ENCODE measurements around the gene ASS1.

ASS1 gene

GRCh38 chr9:130484362-130485072, 39.8 kb downstream of the ASS1 start:
- no peak for DNase-seq (ENCODE audit: low read depth)
- no peak overlapping the region for H3K4me3 ChIP-seq (ENCODE audit: low read depth, low read length)

GRCh38 chr9:130486103-130486502, 41.3 kb downstream of the ASS1 start:
- DNase-seq (ENCODE audit: low read depth) = no peak
- no peak overlapping the region for H3K4me3 ChIP-seq (ENCODE audit: low read depth, low read length)

GRCh38 chr9:130487500-130487899, 42.7 kb downstream of the ASS1 start:
- H3K4me3 ChIP-seq (ENCODE audit: low read depth, low read length) = no peak overlapping the region
- DNase-seq (ENCODE audit: low read depth) = no peak

- H3K4me3 ChIP-seq (ENCODE audit: low read depth, low read length) = no peak overlapping the region
- no peak for DNase-seq (ENCODE audit: low read depth)
These were observed 44.0 kb downstream of the ASS1 start for GRCh38 chr9:130488621-130489330.

GRCh38 chr9:130490981-130491380, 46.2 kb downstream of the ASS1 start:
- no peak overlapping the region for H3K4me3 ChIP-seq (ENCODE audit: low read depth, low read length)
- DNase-seq (ENCODE audit: low read depth) = no peak

GRCh38 chr9:130491830-130492482, 47.2 kb downstream of the ASS1 start:
- DNase-seq (ENCODE audit: low read depth) = no peak
- H3K4me3 ChIP-seq (ENCODE audit: low read depth, low read length) = no peak overlapping the region

- no peak overlapping the region for H3K4me3 ChIP-seq (ENCODE audit: low read depth, low read length)
- no peak for DNase-seq (ENCODE audit: low read depth)
These were observed 48.3 kb downstream of the ASS1 start for GRCh38 chr9:130493021-130493420.

- no peak overlapping the region for H3K4me3 ChIP-seq (ENCODE audit: low read depth, low read length)
- no peak for DNase-seq (ENCODE audit: low read depth)
These were observed 48.7 kb downstream of the ASS1 start for GRCh38 chr9:130493476-130493875.

- no peak overlapping the region for H3K4me3 ChIP-seq (ENCODE audit: low read depth, low read length)
- no peak for DNase-seq (ENCODE audit: low read depth)
These were observed 50.3 kb downstream of the ASS1 start for GRCh38 chr9:130495067-130495466.

GRCh38 chr9:130497139-130497538, 52.4 kb downstream of the ASS1 start:
- H3K4me3 ChIP-seq (ENCODE audit: low read depth, low read length) = no peak overlapping the region

GRCh38 chr9:130498298-130498917, 53.6 kb downstream of the ASS1 start:
- DNase-seq (ENCODE audit: low read depth) = no peak

More at GRCh38 chr9:130497139-130497538, 52.4 kb downstream of the ASS1 start:
- no peak for DNase-seq (ENCODE audit: low read depth)

GRCh38 chr9:130498918-130499698, 54.3 kb downstream of the ASS1 start:
- DNase-seq (ENCODE audit: low read depth) = no peak
- no peak overlapping the region for H3K4me3 ChIP-seq (ENCODE audit: low read depth, low read length)

More at GRCh38 chr9:130498298-130498917, 53.6 kb downstream of the ASS1 start:
- no peak overlapping the region for H3K4me3 ChIP-seq (ENCODE audit: low read depth, low read length)

- H3K4me3 ChIP-seq (ENCODE audit: low read depth, low read length) = no peak overlapping the region
- no peak for DNase-seq (ENCODE audit: low read depth)
These were observed 55.1 kb downstream of the ASS1 start for GRCh38 chr9:130499804-130500263.

- no peak overlapping the region for H3K4me3 ChIP-seq (ENCODE audit: low read depth, low read length)
These were observed 55.8 kb downstream of the ASS1 start for GRCh38 chr9:130500340-130501180.

GRCh38 chr9:130501639-130502038, 56.9 kb downstream of the ASS1 start:
- no peak for DNase-seq (ENCODE audit: low read depth)
- no peak overlapping the region for H3K4me3 ChIP-seq (ENCODE audit: low read depth, low read length)

More at GRCh38 chr9:130500340-130501180, 55.8 kb downstream of the ASS1 start:
- DNase-seq (ENCODE audit: low read depth) = no peak

GRCh38 chr9:130508218-130508617, 63.5 kb downstream of the ASS1 start:
- H3K4me3 ChIP-seq (ENCODE audit: low read depth, low read length) = no peak overlapping the region
- DNase-seq (ENCODE audit: low read depth) = no peak

GRCh38 chr9:130512199-130512598, 67.4 kb downstream of the ASS1 start:
- no peak overlapping the region for H3K4me3 ChIP-seq (ENCODE audit: low read depth, low read length)
- no peak for DNase-seq (ENCODE audit: low read depth)

- no peak for DNase-seq (ENCODE audit: low read depth)
- no peak overlapping the region for H3K4me3 ChIP-seq (ENCODE audit: low read depth, low read length)
These were observed 68.3 kb downstream of the ASS1 start for GRCh38 chr9:130513078-130513477.

All from skeletal muscle cell (primary cell).